Myocyte (in vitro differentiated cells): ENCODE measurements around the gene SPIB. TPM values are rescaled to one million over a fixed set of nuclear protein-coding genes. Genes with fewer than 3 reads are reported as not detected.
"Not testable (repeated sequence)": the region's sequence is repeated elsewhere in the genome, so short reads cannot be mapped to it uniquely, and the experiment has no call there.

Experiments
- DNase-seq: peaks from one replicate; pipeline ENCODE4 v3.0.0-alpha.2; 2012; ENCODE audit warnings: low read depth
- total RNA-seq: library from RNA; depleted of rRNA; stranded (reverse); fragments of >200 nt; gene quantifications from 2 replicates; pipeline ENCODE4 v1.2.3, GENCODE V29; 2014

Gene SPIB
- total RNA-seq, 1 donor from 2014 or later, result 2.4 TPM

DNA sequence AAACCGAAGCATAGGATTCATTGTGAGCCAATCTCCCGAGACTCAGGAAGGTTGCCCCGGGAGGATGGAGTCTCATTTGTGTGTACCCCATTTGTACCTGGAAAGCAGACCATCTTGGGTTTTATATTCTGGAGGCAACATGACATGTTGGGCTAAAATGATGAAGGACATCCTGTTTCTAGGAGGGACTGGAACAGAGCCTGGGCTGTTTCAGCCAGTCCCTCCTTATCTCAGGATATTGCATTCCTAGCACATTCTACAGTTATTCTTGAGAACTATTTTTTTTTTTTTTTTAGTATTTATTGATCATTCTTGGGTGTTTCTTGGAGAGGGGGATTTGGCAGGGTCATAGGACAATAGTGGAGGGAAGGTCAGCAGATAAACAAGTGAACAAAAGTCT is 28.4 kb upstream of the SPIB start:
- not testable (repeated sequence) for DNase-seq

GRCh38 chr19:50390952-50391351 is 27.8 kb upstream of the SPIB start:
- not testable (repeated sequence) for DNase-seq

GRCh38 chr19:50392759-50393158 is 26.0 kb upstream of the SPIB start:
- DNase-seq, result no peak

DNA sequence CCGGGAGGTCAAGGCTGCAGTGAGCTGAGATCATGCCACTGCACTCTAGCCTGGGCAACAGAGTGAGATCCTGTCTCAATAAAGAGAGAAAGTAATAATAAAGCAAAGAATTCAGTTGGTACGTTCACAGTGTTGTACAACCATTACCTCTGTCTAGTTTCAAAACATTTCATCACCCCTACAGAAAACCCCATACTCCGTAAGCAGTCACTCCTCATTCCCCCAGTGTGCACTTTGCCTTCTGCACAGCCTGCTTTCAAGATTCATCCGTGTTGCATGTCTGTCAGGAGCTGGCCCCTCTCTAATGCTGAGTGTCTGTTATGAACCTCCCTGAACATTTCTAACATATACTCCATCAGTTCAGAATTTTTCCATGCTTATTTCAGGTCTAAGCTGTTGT is 25.1 kb upstream of the SPIB start:
- DNase-seq, result no peak

DNA sequence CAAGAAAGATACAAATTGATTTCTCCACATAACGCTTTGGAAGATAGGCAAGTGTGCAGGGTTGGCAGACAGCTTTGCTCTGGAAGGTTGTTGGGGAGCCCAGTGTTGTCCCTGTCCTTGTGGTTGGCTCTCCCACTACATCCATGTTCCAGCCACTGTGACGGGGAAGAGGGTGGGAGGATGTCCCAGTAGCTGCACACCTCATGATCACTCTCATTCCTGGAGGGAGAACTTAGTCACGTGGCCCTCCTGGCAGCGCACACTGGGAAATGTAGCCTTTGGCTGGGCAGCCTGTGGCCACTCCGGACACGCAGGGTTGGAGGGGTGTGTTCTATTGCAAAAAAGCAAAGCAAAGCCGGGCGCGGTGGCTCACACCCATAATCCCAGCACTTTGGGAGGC is 24.7 kb upstream of the SPIB start:
- DNase-seq, result no peak

- no peak for DNase-seq
These were observed 19.9 kb upstream of the SPIB start for GRCh38 chr19:50398675-50399367.

GRCh38 chr19:50399368-50399745 is 19.4 kb upstream of the SPIB start:
- no peak for DNase-seq

DNA sequence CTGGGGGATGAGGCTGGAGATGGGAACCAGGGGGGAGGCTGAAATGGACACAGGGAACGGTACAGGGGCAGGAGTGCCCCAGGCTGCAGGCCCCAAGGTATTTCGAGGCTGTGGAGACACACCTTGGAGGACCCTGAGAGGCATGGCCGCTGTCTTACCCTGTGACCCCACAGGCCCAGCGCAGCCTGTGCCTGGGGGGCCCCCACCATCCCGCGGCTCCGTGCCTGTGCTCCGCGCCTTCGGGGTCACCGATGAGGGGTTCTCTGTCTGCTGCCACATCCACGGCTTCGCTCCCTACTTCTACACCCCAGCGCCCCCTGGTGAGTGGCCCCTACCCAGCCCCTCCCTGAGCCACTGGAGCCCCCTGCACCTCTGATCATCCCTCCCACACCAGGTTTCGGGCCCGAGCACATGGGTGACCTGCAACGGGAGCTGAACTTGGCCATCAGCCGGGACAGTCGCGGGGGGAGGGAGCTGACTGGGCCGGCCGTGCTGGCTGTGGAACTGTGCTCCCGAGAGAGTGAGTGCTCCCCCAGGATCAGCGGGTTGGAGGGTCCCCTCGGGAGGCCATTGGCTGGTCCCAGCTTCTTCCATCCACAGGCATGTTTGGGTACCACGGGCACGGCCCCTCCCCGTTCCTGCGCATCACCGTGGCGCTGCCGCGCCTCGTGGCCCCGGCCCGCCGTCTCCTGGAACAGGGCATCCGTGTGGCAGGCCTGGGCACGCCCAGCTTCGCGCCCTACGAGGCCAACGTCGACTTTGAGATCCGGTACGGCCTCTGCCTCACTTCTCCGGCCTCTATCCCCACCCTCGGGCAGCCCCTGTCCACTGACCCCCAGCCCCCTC is 16.9 kb upstream of the SPIB start:
- DNase-seq, result no peak

GRCh38 chr19:50402544-50403301 is 16.0 kb upstream of the SPIB start:
- DNase-seq, result no peak

GRCh38 chr19:50406156-50406820 is 12.4 kb upstream of the SPIB start:
- DNase-seq, result no peak

DNA sequence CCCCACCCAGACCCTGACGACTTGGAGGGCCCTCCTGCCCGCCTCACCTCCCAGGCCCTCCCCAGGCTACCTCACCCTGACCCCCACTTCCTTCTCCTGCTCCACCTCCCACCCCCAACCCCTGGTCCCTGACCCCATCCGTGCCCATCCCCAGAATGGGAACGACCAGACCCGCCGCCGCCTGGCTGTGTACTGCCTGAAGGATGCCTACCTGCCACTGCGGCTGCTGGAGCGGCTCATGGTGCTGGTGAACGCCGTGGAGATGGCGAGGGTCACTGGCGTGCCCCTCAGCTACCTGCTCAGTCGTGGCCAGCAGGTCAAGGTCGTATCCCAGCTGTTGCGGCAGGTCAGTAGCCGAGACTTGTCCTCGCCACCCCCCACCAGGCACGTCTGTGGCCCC is 11.9 kb upstream of the SPIB start:
- no peak for DNase-seq

DNA sequence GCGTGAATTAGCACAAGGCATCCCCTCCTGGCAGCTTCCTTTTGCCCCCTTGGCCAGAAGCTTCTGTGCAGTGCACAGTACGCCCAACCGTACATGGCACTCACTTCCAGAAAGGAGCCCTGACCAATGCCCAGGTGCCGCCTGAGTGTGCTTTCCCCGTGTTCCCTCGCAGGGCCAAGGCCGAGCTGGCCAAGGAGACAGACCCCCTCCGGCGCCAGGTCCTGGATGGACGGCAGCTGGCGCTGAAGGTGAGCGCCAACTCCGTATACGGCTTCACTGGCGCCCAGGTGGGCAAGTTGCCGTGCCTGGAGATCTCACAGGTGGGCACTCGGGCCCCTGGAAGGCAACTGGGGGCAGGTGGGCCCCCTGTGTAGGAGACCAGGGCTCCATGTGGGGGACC is 9.4 kb upstream of the SPIB start:
- no peak for DNase-seq

DNA sequence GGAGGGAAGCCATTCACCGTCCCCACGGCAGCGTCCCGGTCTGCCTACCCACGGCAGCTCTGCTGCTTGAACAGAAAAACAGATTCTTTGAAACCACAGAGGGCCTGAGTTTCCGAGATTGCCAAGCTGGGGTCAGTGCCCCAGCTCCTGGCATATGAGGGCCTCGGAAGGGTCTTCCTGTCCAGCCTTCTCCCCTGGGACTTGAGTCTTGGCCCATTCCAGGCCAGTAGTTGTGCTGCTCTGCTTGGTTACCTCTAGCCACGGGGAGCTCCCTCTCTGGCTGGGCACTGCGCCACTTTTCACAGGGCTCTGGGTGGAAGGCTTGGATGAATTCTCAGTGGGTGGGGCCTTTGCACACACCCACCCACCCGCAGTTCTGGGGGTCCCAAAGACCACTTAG is 8.6 kb upstream of the SPIB start:
- no peak for DNase-seq

DNA sequence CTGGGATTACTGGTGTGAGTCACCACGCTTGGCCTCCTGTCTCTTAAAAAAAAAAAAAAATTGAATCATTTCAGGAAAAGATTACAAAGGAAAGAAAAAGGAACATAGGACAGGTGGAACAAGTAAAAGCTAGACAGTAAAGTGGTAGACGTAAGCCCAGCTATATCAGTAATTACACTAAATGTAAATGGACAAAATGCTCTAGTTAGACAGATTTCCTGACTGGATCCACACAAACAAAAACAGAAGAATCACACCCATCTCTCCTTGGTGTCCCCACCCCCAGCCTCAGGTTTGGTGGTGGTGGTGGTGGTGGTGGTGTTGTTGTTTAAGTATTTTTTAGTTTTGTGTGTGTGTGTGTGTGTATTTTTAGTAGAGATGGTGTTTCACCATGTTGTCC is 6.3 kb upstream of the SPIB start:
- no peak for DNase-seq

DNA sequence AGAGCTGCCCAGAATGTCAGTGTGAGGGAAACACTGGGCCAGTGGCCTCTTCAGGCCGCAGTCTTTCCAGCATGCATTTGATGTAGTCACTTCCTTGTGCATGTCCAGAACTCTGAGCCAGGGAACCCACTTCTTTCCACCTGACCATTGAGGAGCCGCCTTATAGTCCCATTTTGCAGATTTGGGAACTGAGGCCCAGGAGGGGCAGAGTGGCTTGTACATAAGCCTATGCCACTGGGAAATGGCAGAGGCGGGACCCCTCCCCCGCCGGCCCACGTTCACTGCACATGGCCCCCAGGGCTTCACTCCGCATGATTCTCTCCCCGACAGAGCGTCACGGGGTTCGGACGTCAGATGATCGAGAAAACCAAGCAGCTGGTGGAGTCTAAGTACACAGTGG is 5.6 kb upstream of the SPIB start:
- no peak for DNase-seq

DNA sequence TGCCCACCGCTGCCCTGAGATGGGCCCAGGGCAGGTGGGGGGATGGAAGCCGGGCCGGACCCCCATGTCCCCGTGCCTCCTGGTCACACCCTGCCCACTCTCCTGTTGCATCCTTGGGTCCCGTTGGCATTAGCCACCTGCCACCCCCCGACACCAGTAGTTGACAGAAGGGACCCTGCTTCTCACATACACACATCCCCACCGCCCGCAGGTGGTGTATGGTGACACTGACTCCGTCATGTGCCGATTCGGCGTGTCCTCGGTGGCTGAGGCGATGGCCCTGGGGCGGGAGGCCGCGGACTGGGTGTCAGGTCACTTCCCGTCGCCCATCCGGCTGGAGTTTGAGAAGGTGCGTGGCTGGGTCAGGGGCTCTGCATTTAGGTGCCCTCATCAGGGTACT is 5.2 kb upstream of the SPIB start:
- no peak for DNase-seq

GRCh38 chr19:50414864-50415660 is 3.7 kb upstream of the SPIB start:
- DNase-seq, result no peak

- DNase-seq, result no peak
These were observed 3.1 kb upstream of the SPIB start for GRCh38 chr19:50415661-50416033.

GRCh38 chr19:50416034-50416977 is 2.4 kb upstream of the SPIB start:
- no peak for DNase-seq
